Kidney (tissue), 14 donors: Measurements from ENCODE around the gene TAPT1. TPM values are rescaled to one million over a fixed set of nuclear protein-coding genes. Genes with fewer than 3 reads are reported as not detected.

Source experiments
- DNase-seq, 5 donors: peaks; one replicate each; pipeline ENCODE4 v3.0.0-alpha.2; 2013 to 2020
- FAIRE-seq: peaks from 2 replicates; lab custom pipeline; 2012; peaks lifted over from hg19 to GRCh38; lab: Jason Lieb, UNC
- H3K27ac ChIP-seq, 2 donors: one replicate each; pipeline ENCODE4 v1.7.0; 2013; ENCODE audit warnings: low read depth in 2 of 2, low read length in 2 of 2, inconsistent platforms in 1 of 2
- H3K27me3 ChIP-seq: one replicate; pipeline ENCODE4 v1.7.1; 2013; ENCODE audit warnings: low read length, inconsistent platforms; ENCODE audit not compliant: control insufficient read depth, insufficient read depth
- H3K36me3 ChIP-seq, 3 donors: one replicate each; pipeline versions ENCODE4 v1.7.0 to v1.7.1; 2013; ENCODE audit warnings: low read length in 3 of 3, control low read depth in 1 of 3, inconsistent platforms in 1 of 3; ENCODE audit not compliant: insufficient read depth in 3 of 3, control insufficient read depth in 2 of 3
- H3K4me1 ChIP-seq, 3 donors: one replicate each; pipeline versions ENCODE4 v1.7.0 to v1.7.1; 2013; ENCODE audit warnings: low read length in 3 of 3, inconsistent platforms in 1 of 3, low read depth in 1 of 3; ENCODE audit not compliant: control insufficient read depth in 2 of 3, insufficient read depth in 2 of 3
- H3K4me3 ChIP-seq, 3 donors: one replicate each; pipeline versions ENCODE4 v1.7.0 to v1.8.1; 2013; ENCODE audit warnings: low read length in 3 of 3, control low read depth in 1 of 3, inconsistent platforms in 1 of 3
- H3K9ac ChIP-seq, 3 donors: one replicate each; pipeline versions ENCODE4 v1.7.0 to v1.7.1; 2013; ENCODE audit warnings: low read length in 3 of 3, control low read depth in 1 of 3, inconsistent platforms in 1 of 3
- H3K9me3 ChIP-seq, 3 donors: one replicate each; pipeline versions ENCODE4 v1.7.0 to v1.7.1; 2013; ENCODE audit warnings: low read length in 3 of 3, control low read depth in 1 of 3, inconsistent platforms in 1 of 3; ENCODE audit not compliant: control insufficient read depth in 2 of 3, insufficient read depth in 1 of 3
- CTCF ChIP-seq: IDR thresholded peaks from 3 replicates; pipeline ENCODE4 v1.5.1; 2012; ENCODE audit warnings: mild to moderate bottlenecking, moderate library complexity, borderline replicate concordance; ENCODE audit not compliant: insufficient read depth; ENCODE audit errors: extremely low read depth
- intact Hi-C: fragments of 100-400 bp; cut with DNase I; formaldehyde crosslinking; loops from one replicate; pipeline ENCODE4 v1.11.1; 2022
- polyA plus RNA-seq: library from polyadenylated mRNA; stranded (reverse); fragments of 350-450 nt; fragmentation: Illumina TruSeq; extraction: RNeasy Lipid Tissue Mini Kit (QIAGEN cat#74804); gene quantifications from one replicate; pipeline ENCODE4 v1.2.3, GENCODE V29; 2014; ENCODE audit warnings: low read depth, low replicate concordance; ENCODE audit not compliant: insufficient read depth
- total RNA-seq: library from RNA; stranded (reverse); fragmentation: NEBNext Ultra II Directional; extraction: Animal tissue kit (Norgen Biotek cat#: 25700); gene quantifications from one replicate; pipeline ENCODE4 v1.2.1, GENCODE V29; 2021
- donor health status: control.
- donor health status: control.
- donor health status: control.
- donor health status: control.
- donor health status: control.
- donor health status: DM: yes; HTN: yes; CAD: no.
- donor health status: Normal renal cell carcinoma (clear cell type).

The TAPT1 gene
- total and polyA plus RNA-seq, 2 donors from 2014 or later = 20.8 to 36.8 TPM

- no peak overlapping the region for H3K4me3 ChIP-seq
- intact Hi-C loops = no loop called here
- H3K27ac ChIP-seq = no peak overlapping the region
- no peaks in the 10 kb centered on the region for H3K4me1 ChIP-seq
- H3K27me3 ChIP-seq = no peaks in the 10 kb centered on the region
- H3K9me3 ChIP-seq = peaks cover 0 to 9% (median 5%) of the 10 kb centered on the region in 3 donors
- H3K36me3 ChIP-seq = no peaks in the 10 kb centered on the region
- no peak for FAIRE-seq
- no peak for DNase-seq
- H3K9ac ChIP-seq = no peak overlapping the region
- TF ChIP-seq CTCF = no peak
Observed at GRCh38 chr4:16139066-16139945, 87.0 kb downstream of the TAPT1 start.

GRCh38 chr4:16136827-16137226, 89.4 kb downstream of the TAPT1 start:
- Histone ChIP-seq H3K9ac (no peak overlapping the region), H3K4me3 (no peak overlapping the region), H3K36me3 (no peaks in the 10 kb centered on the region), H3K27ac (no peak overlapping the region), H3K9me3 (no peaks in the 10 kb centered on the region), H3K4me1 (no peaks in the 10 kb centered on the region), H3K27me3 (no peaks in the 10 kb centered on the region)
- DNase-seq = no peak
- intact Hi-C loops = no loop called here
- no peak for FAIRE-seq
- TF ChIP-seq CTCF = no peak

GRCh38 chr4:16136311-16136710, 90.0 kb downstream of the TAPT1 start:
- DNase-seq (no peak), FAIRE-seq (no peak)
- no peak for TF ChIP-seq CTCF
- no peak overlapping the region for H3K4me3 ChIP-seq
- no peaks in the 10 kb centered on the region for H3K27me3 ChIP-seq
- no peaks in the 10 kb centered on the region for H3K36me3 ChIP-seq
- no peaks in the 10 kb centered on the region for H3K4me1 ChIP-seq
- H3K9ac ChIP-seq = no peak overlapping the region
- intact Hi-C loops = no loop called here
- H3K9me3 ChIP-seq = no peaks in the 10 kb centered on the region
- H3K27ac ChIP-seq = no peak overlapping the region
